DMS153 treated with DMSO at 0.1 percent for 48 hours (cell line): ENCODE results near the gene MAPK9.
"Not testable (repeated sequence)": the region's sequence is repeated elsewhere in the genome, so short reads cannot be mapped to it uniquely, and the experiment has no call there.

ENCODE experiments used
- DNase-seq: peaks from one replicate; lab custom pipeline; 2025; ENCODE audit not compliant: unreplicated experiment; lab: John Stamatoyannopoulos, UW

The MAPK9 gene

DNA sequence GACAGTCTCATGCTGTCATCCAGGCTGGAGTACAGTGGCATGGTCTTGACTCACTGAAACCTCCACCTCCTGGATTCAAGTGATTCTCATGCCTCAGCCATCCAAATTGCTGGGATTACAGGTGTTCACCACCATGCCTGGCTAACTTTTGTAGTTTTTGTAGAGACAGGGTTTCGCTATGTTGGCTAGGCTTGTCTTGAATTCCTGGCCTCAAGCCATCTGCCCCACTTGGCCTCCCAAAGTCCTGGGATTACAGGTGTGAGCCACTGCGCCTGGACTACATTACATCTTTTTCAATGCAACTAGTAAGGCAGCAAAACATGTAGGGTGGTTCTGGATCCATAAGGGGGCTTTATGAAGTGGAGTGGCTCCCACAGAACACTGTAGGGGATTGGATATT, 53.3 kb downstream of the MAPK9 start:
- no peak for DNase-seq

DNA sequence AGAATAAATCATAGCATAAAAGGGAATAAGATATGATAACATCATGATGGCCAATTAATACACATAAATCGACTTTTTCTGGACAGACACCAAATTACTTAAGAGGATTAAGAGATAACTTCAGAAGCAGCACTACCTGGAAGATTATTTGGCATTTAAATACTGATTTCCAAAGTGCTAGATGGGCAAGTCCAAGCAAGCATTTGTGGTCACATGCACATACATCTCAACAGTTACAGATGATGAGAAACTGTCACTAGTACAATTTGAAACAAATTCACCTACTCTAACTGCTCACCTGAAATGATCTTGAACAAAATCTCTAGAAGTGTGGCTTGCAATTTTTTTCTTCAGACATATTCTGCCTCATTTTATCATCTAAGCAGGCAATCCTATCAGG, 56.0 kb downstream of the MAPK9 start:
- DNase-seq, result no peak

DNA sequence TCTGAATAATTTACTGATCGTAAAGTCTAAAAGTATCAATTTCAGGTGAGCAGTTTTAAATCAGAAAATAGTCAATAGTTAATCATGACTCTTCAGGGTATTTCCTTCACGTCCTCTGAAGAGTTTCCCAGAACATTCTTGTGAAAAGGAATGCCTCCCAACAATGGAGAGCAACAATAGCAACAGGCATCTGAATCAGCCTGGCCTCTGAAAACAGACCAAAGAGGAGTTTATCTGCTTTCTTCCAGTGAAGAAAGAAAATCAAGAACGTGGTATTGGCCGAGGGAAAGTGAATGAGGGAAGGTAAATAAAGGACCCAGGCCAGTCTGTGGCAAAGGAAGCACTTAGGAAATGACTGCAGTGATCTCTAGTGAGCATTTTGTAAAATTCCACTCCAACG, 56.8 kb downstream of the MAPK9 start:
- no peak for DNase-seq

DNA sequence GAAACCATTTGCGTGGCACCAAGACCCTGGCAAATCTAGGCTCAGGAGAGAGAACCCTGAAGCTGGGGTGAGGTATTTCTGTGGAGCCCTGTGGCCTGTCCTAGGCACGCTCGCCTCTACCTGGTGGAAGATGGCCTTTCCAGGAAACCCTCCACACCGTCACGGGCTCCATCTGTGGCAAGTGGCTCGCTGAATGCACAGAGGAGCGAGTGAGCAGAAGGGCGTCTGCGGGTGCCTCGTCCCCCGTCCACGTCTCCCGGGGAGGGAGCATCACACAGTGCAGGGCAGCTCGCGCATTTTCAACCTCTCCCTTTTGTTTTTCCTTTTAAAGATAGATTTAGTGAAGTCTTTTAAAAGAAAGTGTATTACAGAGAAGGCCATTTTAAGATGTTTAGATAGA, 57.6 kb downstream of the MAPK9 start:
- no peak for DNase-seq

DNA sequence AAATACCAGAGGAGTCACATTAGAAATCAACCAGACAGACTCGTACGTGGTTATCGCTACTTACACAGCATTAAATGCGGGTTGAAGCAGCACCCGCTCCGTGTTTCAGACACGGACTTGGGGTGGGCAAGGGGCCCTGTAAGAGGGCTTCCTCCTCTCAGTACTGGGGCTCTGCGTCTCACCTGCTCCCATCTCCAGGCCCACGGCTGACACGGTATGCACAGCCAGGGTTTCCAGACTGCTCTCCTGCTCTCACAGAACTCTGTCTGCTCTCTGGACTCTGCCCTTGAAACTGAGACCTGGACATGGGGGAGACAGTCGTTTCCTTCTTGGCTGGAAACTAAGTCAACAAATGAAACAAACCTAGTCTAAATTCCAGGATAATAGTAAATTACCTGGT, 58.2 kb downstream of the MAPK9 start:
- DNase-seq, result no peak

DNA sequence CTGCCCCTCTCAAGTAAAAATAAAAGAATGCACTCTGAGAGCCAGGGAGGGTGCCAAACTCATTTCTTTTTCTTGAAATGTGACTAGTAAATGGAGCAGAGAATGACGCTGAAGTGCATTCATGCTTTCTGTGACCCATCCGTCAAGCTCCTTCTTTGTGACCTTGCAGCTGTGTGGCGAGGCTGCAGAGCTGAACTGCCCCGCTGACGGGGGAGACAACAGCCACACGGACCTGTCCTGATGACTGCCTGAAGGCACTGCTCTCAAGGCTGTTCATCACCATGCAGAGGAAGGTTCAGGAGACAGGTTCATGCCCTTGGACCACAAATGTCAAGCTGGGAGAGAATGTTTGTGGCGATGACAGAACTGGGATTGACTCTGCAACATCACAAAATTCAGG, 61.9 kb downstream of the MAPK9 start:
- DNase-seq, result no peak

DNA sequence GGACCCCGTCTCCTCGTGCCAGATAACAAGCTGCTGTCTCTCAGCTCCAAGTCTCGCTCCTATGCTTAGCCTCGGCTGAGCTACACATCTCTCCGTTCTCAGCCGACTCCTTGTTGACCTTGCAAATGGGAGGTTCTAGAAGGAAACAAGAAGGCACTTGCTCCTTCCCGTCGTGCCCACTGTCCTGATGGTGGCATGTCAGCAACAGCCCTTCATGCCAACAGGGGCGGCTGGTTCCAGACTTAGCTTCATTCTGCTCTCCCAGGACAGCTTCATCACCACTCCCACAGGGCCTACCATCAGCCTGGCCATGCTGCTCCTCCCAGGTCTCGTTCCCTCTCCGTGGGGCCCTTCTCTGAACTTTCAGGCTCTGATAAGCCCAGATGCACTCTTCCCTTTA, 69.8 kb downstream of the MAPK9 start:
- DNase-seq, result no peak

DNA sequence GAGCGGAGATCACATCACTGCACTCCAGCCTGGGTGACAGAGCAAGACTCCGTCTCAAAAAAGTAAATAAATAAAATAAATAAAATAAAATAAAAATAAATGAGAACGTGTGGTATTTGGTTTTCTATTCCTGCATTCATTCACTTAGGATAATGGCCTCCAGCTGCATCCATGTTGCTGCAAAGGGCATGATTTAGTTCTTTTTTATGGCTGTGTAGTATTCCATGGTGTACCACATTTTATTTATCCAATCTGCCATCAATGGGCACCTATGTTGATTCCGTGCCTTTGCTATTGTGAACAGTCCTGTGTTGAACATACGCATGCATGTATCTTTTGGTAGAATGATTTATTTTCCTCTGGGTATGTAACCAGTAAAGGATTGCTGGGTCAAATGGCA, 74.1 kb downstream of the MAPK9 start:
- no peak for DNase-seq

DNA sequence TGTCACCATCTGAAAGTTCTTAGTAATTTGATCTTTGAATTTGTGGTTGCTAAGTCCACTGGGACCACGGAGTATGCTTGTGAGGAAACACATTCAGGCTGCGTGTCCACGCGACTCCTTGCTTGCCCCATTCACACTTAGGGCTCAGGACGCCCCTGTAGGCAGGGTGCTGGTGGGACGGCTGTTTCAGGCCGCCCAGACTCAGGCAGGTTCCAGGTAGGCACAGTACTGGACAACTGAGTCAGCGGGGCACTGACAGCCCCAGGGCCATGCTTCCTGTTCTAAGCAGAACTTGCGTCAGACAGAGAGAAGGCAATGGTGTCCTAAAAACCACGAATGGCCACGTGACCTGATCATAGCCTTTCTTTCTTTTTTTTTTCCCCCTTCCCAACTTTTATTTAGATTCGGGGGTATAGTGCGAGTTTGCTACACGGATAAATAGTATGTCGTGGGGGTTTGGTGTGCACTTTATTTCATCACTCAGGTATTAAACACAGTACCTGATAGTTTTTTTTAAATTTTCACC, 75.2 kb downstream of the MAPK9 start:
- DNase-seq, result no peak

DNA sequence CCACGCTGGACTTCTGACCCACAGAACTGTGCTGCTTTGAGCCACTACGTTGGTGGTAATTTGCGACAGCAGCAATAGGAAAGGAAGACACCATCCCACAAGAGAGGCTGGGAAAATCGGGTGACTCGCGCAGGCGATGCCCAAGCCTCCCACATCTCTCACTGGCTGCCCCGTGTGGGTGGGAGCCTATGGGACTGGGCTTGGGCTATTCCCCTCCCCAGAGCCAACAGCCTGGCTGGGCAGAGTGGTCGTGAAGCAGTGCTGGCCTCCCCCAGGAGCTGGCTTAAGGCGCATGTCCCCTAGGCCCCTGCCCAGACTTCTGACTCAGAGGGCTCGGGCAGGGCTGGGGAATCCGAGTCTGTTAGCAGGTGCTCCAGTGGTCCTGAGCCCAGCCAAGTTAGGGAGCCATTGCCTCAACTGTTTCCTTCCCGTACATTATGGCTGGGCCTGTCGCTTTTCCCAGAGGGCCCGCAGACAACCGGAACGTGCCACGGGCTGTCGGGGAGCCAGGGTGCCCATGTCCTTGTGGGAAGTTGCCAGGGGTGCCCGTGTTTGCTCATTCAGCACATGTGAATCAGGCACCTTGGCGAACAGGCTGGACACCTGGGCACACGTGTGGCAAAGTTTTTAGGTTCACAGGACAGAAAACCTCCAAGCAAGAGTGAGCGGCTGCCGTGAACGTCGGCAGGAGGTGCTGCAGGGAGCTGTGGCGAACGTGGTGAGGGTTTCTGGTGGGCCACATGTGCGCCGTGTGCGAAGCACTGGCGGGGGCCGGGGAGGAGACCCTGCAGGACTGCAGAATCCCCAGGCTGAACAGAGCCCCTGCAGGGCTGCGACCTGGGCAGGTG, 75.9 kb downstream of the MAPK9 start:
- DNase-seq, result no peak

DNA sequence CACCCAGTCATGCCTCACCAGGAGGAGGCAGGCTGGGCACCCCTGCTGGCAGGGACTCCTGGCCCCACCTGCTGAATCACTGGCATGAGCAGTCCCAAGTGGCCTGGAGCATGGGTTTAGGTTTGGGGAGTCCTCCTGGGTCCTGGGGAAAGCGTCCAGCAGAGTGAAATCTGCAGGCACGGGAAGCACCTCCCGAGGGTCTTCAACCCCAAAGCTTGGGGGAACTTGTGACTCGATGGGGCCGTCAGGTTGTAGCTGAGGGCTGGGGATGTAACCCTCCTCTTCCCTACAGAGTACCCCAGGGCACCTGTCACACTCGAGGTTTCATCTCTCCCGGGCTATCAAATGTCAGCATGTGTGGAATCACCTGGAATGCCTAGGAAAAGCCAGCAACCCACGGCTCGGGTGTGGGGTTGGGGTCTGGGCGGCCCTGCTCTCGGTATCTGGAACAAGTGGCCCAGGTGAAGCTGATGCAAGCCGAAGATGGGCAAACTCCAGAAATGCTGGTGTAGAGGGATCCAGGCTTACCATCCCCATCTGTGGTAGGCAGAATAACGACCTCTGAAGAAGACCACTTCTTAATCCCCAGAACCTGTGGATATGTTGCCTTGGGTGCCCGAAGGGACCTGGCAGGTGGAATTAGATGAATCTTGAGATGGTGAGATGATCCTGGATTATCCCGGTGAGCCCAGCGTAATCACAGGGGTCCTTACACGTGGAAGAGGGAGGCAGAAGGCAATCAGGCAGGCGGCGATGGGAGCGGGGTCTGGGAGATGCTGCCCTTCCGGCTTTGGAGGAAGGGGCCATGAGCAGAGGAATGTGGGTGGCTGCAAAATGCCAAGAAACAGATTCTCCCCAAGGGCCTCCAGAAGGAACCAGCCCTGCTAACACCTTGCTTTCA, 76.8 kb downstream of the MAPK9 start:
- DNase-seq, result no peak

DNA sequence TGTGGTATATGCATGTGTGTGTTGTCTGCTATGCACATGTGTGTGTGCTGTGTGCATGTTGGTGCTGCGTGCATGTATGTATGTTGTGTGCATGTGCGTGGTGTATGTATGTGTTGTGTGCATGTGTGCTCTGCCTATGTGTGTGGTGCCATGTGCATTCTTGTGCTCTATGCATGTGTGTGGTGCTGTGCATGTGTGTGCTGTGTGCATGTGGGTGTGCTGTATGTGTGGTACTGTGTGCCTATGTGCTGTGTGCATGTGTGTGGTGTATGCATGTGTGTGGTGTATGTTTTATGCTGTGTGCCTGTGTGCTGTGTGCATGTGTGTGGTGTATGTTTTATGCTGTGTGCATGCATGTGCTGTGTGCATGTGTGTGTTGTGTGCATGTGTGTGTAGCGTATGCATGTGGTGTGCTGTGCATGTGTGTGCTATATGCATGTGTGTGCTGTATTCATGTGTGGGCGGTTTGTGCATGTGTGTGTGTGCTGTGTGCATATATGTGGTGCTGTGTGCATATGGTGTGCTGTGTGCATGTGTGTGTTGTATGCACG, 78.2 kb downstream of the MAPK9 start:
- no peak for DNase-seq

DNA sequence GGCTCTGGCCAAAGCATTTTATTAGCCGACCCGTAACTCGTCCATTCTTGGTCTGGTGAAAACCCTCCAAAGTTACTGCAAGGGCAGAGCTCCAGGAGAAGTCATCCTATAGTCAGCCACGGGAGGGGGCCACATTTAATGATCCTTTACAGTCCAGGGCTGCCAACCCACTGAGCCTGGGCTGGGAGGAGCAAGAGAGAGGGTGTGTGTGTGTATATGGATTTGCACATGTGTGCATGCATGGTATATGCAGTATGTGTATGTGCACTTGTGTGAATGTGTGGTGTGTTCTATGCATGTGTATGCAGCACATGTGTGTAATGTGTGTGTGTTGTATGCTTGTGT, 78.7 kb downstream of the MAPK9 start:
- DNase-seq, result no peak

DNA sequence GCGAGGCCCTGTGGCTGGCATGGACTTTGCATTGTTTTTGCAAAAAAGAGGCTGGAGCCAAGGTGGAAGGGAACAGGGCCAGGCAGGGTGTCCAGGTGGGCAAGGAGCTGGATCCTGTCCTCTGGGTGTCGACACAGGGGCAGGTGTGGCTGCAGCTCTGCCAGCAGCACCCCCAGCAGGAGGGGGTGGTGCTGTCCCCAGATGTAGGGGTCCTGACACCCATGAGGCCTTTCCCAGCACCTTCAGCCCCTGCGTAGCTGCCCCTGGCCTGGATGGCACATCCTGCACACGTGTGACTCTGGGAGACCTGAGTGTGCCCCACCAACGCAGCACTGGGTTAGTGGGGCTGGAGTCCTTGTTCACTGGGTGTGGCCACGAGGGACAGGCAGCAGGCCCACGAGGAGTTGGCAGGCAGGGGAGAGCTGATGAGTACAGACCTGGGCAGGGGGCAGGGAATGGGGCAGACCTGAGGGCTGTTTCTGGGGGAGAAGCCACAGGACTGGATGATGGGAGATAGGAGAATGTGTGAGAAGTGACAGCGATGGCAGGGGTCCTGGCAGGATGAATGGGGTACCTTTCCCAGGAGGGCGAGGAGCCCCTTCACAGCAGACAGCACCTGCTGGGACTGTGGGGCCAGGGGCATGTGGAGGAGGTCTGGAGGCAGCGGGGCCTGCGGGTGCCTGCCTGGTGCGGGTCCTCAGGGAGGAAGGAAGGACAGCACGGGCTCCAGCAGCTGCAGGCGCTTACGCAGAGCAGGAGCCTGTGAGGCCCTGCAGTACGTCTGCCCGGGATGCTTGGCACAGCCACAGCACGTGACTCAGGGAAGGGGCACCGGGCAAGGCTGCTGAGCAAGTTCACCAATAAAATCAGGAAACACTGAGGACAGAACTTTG, 79.3 kb downstream of the MAPK9 start:
- no peak for DNase-seq

DNA sequence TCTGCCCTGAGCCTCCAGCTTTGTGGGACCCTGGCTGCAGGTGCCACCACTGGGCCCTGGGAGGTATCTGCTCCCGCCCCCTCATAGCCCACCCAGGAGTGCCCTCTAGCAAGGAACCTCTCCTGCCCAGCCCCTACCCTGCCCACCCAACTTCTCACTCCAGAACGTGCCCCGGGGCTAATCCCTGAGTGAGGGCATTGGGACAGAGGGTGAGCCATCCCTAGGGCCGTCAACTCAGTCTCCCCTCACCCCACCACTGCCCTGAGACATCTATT, 80.2 kb downstream of the MAPK9 start:
- no peak for DNase-seq

DNA sequence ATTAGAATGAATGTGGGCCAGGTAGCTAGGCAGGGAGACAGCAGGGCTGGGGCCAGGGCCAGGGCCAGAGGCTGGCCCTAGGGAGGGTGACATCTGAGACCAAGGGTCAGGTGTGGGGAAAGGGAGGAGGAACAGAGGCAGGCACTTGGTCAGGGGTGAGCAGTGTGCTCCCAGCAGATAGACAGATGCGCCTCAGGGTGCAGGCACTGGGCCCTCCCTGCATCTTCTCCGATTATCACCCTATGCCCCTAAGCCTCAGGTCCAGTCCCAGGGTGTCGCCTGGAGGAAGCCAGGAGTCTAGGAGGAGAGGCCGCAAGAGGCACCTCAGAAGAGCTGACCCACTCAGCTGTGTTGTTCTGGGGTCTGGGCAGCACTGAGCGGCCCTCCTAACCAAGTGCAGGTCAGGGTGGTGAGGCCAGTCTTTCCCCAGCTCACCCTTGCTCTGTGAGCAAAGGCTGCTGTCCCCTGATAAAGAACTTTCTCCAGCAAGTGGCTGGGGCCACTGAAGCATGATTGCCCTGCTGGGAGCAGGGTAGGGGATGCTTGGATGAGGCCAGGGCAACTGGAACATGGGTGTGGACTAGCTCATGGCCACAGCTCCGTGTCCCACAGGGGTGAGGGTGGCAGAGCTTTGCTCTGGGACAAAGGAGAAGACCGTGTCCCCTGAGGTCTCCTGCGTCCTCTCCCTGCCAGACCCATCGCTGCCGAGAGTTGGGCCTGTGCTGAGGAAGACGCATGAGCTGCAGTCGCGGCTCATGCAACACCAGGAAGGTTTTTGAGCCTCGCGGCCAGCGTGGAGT, 80.7 kb downstream of the MAPK9 start:
- DNase-seq, result no peak

DNA sequence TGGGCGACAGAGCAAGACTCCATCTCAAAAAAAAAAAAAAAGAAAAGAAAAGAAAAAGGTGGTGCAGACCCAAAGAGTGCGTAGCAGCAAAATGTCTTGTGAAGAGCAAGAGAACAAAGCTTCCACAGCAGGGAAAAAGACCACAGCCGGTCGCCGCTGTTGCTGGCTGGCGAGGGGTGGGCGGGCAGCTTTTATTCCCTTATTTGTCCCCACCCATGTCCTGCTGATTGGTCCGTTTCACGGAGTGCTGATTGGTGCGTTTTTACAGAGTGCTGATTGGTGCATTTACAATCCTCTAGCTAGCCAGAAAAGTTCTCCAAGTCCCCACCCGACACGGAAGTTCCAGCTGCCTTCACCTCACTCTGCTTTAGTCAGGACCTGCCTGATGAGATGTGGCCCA, 81.8 kb downstream of the MAPK9 start:
- DNase-seq, result not testable (repeated sequence)

DNA sequence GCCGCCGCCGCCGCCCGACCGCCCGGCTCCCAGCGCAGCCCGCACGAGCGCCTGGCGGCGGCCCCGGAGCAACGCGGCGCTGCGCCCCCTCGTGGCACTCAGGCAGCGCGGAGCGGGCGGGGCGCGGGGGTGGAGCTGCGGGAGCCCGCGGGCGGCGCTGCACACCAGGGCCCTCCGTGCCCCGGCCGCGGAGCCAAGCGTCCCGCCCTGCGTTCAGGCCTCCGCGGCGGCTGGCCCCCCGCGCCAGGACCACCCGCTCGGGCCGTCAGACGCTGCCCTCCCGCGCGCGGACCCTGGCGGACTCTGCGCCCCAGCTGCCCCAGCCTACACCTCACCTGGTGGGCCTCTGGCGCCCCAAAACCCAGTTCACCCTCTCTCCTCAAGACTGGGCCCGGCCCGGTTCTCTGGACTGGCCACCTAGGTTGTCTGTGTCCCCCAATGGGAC, 82.7 kb downstream of the MAPK9 start, which contains the start of gene RASGEF1C:
RASGEF1C (minus strand) TSS at position 75 of the 445 bp plus-strand sequence. CDS start 71,159 bp downstream, outside the sequence.
- no peak for DNase-seq

DNA sequence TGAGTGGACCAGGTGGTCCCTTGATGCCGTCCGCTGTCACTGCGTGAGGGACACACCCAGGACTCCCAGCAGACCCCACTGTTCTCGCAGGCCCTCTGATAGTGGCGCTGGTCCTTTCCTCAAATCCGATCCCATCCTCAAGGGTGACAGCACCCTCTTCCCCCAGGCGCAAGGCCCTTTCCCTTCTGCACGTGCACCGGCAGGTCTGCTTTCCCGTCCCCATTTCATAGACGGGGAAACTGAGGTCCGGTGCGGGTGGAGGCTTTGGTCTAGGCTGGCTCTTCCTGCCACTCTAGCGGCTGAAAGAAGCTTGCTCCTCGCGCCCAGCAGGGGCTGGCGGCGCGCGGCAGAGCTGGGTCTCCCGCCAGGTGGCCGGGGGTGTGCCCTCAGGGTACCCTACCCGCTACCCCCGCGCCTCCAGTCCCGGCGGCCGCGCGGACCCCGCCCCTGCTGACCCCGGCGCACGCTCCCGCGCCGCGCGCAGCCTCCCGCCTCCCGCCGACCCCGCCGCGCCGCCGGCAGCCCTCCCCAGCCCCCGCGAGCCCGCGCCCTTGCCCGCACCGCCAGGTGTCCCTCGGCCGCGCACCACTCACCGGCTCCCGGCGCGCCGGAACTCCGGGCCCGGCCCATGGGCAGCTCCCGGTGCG, 83.3 kb downstream of the MAPK9 start:
- DNase-seq, result no peak

DNA sequence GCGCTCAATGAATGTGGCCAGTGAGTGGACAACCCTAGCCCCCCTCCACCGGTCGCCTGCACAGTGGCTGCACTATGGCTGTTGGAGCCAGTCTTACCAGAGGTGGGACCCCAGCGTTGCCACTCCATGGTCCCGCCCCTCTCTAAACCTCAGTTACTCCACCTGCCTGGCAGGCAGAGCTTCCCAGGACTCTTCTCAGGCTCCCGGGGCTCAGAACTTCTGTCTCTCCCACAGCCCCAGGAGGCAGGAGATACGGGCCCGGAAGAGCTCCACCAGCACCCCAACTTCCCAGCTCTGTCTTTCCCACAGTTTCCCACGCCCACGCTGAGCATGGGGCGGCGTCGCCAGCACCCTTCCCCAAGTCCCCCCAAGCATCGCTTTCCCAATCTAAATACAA, 83.8 kb downstream of the MAPK9 start:
- DNase-seq, result no peak
